T-cell (primary cell): ENCODE data around the gene SCN8A. TPM values are rescaled to one million over a fixed set of nuclear protein-coding genes. Genes with fewer than 3 reads are reported as not detected.

Experiments used
- ATAC-seq, 4 experiments: fragments of 200-7000 bp in 3 of 4; fragments of 150-1000 bp in 1 of 4; cut with Tn5 transposase; replicated peaks in 1 of 4; 1 replicate in 3 of 4; 2 replicates in 1 of 4; pipeline ENCODE4 v1.10.0; 2021; ENCODE audit warnings: moderate library complexity in 3 of 4, mild to moderate bottlenecking in 2 of 4, moderate number of reproducible peaks in 1 of 4
- CTCF ChIA-PET, 2 donors: fragments of 300-600 bp; sonication (Branson Sonifier 250); formaldehyde crosslinking; loops; one replicate each; lab custom pipeline; 2022; ENCODE audit warnings: antibody characterized with exemption in 2 of 2; lab: Charles Lee
- POLR2A ChIA-PET, 2 donors: fragments of 300-600 bp; sonication (Branson Sonifier 250); formaldehyde crosslinking; loops; one replicate each; lab custom pipeline; 2022; ENCODE audit warnings: antibody characterized with exemption in 2 of 2; lab: Charles Lee
- DNase-seq, 35 experiments: peaks; one replicate each; pipeline versions ENCODE4 v3.0.0 to v3.0.0-alpha.2; 2013 to 2023
- H3K27ac ChIP-seq: one replicate; pipeline ENCODE4 v1.5.1; 2013; ENCODE audit warnings: low read length
- H3K27me3 ChIP-seq, 2 experiments: replicated peaks in 1 of 2; 1 replicate in 1 of 2; 2 replicates in 1 of 2; pipeline versions ENCODE4 v1.6.1 to v1.7.0; 2013; ENCODE audit warnings: low read length in 1 of 2, mixed read lengths in 1 of 2; ENCODE audit not compliant: control insufficient read depth in 2 of 2, insufficient read depth in 2 of 2; ENCODE audit errors: extremely low read depth in 1 of 2
- H3K36me3 ChIP-seq, 2 donors: 1 replicate in 1 of 2; 2 replicates in 1 of 2; pipeline versions ENCODE4 v1.6.1 to v1.7.0; 2013; ENCODE audit warnings: low read length in 1 of 2; ENCODE audit not compliant: control insufficient read depth in 2 of 2, insufficient read depth in 1 of 2; ENCODE audit errors: extremely low read depth in 1 of 2
- H3K4me1 ChIP-seq, 2 experiments: 1 replicate in 1 of 2; 2 replicates in 1 of 2; pipeline versions ENCODE4 v1.6.1 to v1.7.0; 2013; ENCODE audit warnings: low read length in 2 of 2, mixed read lengths in 1 of 2; ENCODE audit not compliant: insufficient read depth in 2 of 2, control insufficient read depth in 1 of 2; ENCODE audit errors: extremely low read depth in 1 of 2
- H3K4me3 ChIP-seq, 2 donors: 1 replicate in 1 of 2; 2 replicates in 1 of 2; pipeline versions ENCODE4 v1.5.1 to v1.7.0; 2013; ENCODE audit warnings: mild to moderate bottlenecking in 2 of 2, low read length in 1 of 2, moderate library complexity in 1 of 2; ENCODE audit not compliant: control insufficient read depth in 1 of 2; ENCODE audit errors: extremely low read depth in 1 of 2
- H3K9me3 ChIP-seq: 2 replicates; pipeline ENCODE4 v1.7.0; 2013
- H3K27ac Mint-ChIP-seq, 2 donors: one replicate each; pipeline ENCODE4 v1.8.0; 2020 to 2021; ENCODE audit warnings: mild to moderate bottlenecking in 2 of 2, mixed read lengths in 2 of 2
- H3K27me3 Mint-ChIP-seq, 2 donors: one replicate each; pipeline ENCODE4 v1.8.0; 2021 to 2022; ENCODE audit warnings: mixed read lengths in 2 of 2
- H3K36me3 Mint-ChIP-seq: one replicate; pipeline ENCODE4 v1.8.0; 2021; ENCODE audit warnings: mixed read lengths
- H3K4me1 Mint-ChIP-seq, 3 donors: one replicate each; pipeline ENCODE4 v1.8.0; 2020 to 2022; ENCODE audit warnings: mixed read lengths in 3 of 3, mild to moderate bottlenecking in 1 of 3
- H3K4me3 Mint-ChIP-seq, 3 donors: one replicate each; pipeline ENCODE4 v1.8.0; 2020 to 2022; ENCODE audit warnings: mild to moderate bottlenecking in 3 of 3, mixed read lengths in 3 of 3, moderate library complexity in 3 of 3
- H3K9me3 Mint-ChIP-seq, 3 donors: one replicate each; pipeline ENCODE4 v1.8.0; 2020 to 2022; ENCODE audit warnings: mixed read lengths in 3 of 3
- WGBS: methylation state at CpG from one replicate; pipeline ENCODE4 v1.1.5; 2013; ENCODE audit warnings: missing lambda C conversion rate; ENCODE audit not compliant: insufficient coverage; 5-methylcytosine and 5-hydroxymethylcytosine counted together
- total RNA-seq, 35 experiments: library from RNA in 6 of 35; stranded (reverse) in 6 of 35; fragments of 120-200 nt in 1 of 35; gene quantifications; one replicate each; pipeline versions ENCODE4 v1.2.1 to v1.2.4 and lab custom pipeline; 2013 to 2026

Gene SCN8A
- total RNA-seq, 5 donors from 2014 or later (not counting 1 experiment from before 2014, with no cell fraction given): 0.41 to 1.0 (median 0.53) TPM

GRCh38 chr12:51848326-51848727, 257.3 kb downstream of the SCN8A start, which contains the start of gene FIGNL2:
Gene FIGNL2 (minus strand): TSS chr12:51848718. CDS start chr12:51822413, 26,305 bp downstream.
- WGBS: 10% methylated on average over 36 of the region's 51 CpGs
- peak within 1 kb of the TSS in 1 of 2 donors; percentile 38 for H3K4me3 ChIP-seq
- Mint-ChIP-seq H3K36me3 (no peaks in the 10 kb centered on the region), H3K9me3 (no peaks in the 10 kb centered on the region), H3K27ac (no peak within 1 kb of the TSS), H3K4me3 (peak within 1 kb of the TSS; percentile 50 to 73 (median 62)), H3K4me1 (peaks cover 15 to 31% (median 26%) of the 10 kb centered on the region in 3 donors), H3K27me3 (peaks cover 23 to 46% of the 10 kb centered on the region in 2 donors)
- DNase-seq (no peak), ATAC-seq (no peak)
- H3K27ac ChIP-seq: no peak within 1 kb of the TSS
- CTCF ChIA-PET: no interaction called here
- H3K4me1 ChIP-seq: peaks cover 8 to 35% of the 10 kb centered on the region in 2 experiments
- peaks cover 4 to 70% of the 10 kb centered on the region in 2 experiments for H3K27me3 ChIP-seq
- H3K9me3 ChIP-seq: no peaks in the 10 kb centered on the region
- POLR2A ChIA-PET: no interaction called here
- H3K36me3 ChIP-seq: no peaks in the 10 kb centered on the region

GRCh38 chr12:51848841-51849735, 258.1 kb downstream of the SCN8A start:
- H3K27me3 ChIP-seq: peaks cover 4 to 63% of the 10 kb centered on the region in 2 experiments
- no peak overlapping the region for H3K4me3 ChIP-seq
- POLR2A ChIA-PET: no interaction called here
- Mint-ChIP-seq H3K4me3 (peak overlapping the region in 1 of 3 donors; percentile 13), H3K27me3 (peaks cover 19 to 39% of the 10 kb centered on the region in 2 donors), H3K9me3 (no peaks in the 10 kb centered on the region), H3K36me3 (no peaks in the 10 kb centered on the region), H3K4me1 (peaks cover 15 to 31% (median 26%) of the 10 kb centered on the region in 3 donors), H3K27ac (no peak overlapping the region)
- ATAC-seq (no peak), DNase-seq (no peak)
- no peaks in the 10 kb centered on the region for H3K36me3 ChIP-seq
- H3K27ac ChIP-seq: no peak overlapping the region
- peaks cover 8 to 35% of the 10 kb centered on the region in 2 experiments for H3K4me1 ChIP-seq
- WGBS: 88% methylated on average over 33 of the region's 57 CpGs
- CTCF ChIA-PET: interaction anchor here in 1 of 2 donors (0.6 kb wide), 1 partner anchor 113 kb away, joined by 3 read pairs; no protein-coding TSS in a partner anchor
- H3K9me3 ChIP-seq: no peaks in the 10 kb centered on the region

- Histone ChIP-seq H3K27ac (no peak overlapping the region), H3K27me3 (peaks cover 0 to 50% of the 10 kb centered on the region in 2 experiments), H3K36me3 (no peaks in the 10 kb centered on the region), H3K9me3 (no peaks in the 10 kb centered on the region), H3K4me1 (peaks cover 8 to 35% of the 10 kb centered on the region in 2 experiments), H3K4me3 (no peak overlapping the region)
- DNase-seq (no peak), ATAC-seq (no peak)
- H3K27ac Mint-ChIP-seq: no peak overlapping the region
- CTCF ChIA-PET: no interaction called here
- peak overlapping the region in 1 of 3 donors; percentile 20 for H3K4me3 Mint-ChIP-seq
- POLR2A ChIA-PET: no interaction called here
- H3K27me3 Mint-ChIP-seq: peaks cover 9 to 27% of the 10 kb centered on the region in 2 donors
- 81% methylated on average over 3 of the region's 8 CpGs for WGBS
- H3K4me1 Mint-ChIP-seq: peaks cover 15 to 31% (median 26%) of the 10 kb centered on the region in 3 donors
- H3K9me3 Mint-ChIP-seq: no peaks in the 10 kb centered on the region
- no peaks in the 10 kb centered on the region for H3K36me3 Mint-ChIP-seq
Measured at GRCh38 chr12:51850081-51850964, 259.3 kb downstream of the SCN8A start.

GRCh38 chr12:51850965-51851299, 259.9 kb downstream of the SCN8A start:
- Histone ChIP-seq H3K36me3 (no peaks in the 10 kb centered on the region), H3K27ac (no peak overlapping the region), H3K9me3 (no peaks in the 10 kb centered on the region), H3K4me3 (no peak overlapping the region), H3K4me1 (peaks cover 8 to 30% of the 10 kb centered on the region in 2 experiments), H3K27me3 (peaks cover 0 to 49% of the 10 kb centered on the region in 2 experiments)
- CTCF ChIA-PET: interaction anchor here in 1 of 2 donors (0.6 kb wide), 1 partner anchor 309 kb away, joined by 3 read pairs; no protein-coding TSS in a partner anchor
- no peak overlapping the region for H3K4me3 Mint-ChIP-seq
- POLR2A ChIA-PET: interaction anchor here in 1 of 2 donors (0.6 kb wide), 1 partner anchor 294 kb away, joined by 3 read pairs; no protein-coding TSS in a partner anchor
- 80% methylated on average over 1 of the region's 4 CpGs for WGBS
- no peak for DNase-seq
- ATAC-seq: no peak
- H3K4me1 Mint-ChIP-seq: peaks cover 14 to 30% (median 24%) of the 10 kb centered on the region in 3 donors
- H3K36me3 Mint-ChIP-seq: no peaks in the 10 kb centered on the region
- H3K27me3 Mint-ChIP-seq: peaks cover 4 to 25% of the 10 kb centered on the region in 2 donors
- no peaks in the 10 kb centered on the region for H3K9me3 Mint-ChIP-seq
- H3K27ac Mint-ChIP-seq: no peak overlapping the region

- H3K27me3 Mint-ChIP-seq: peaks cover 4 to 25% of the 10 kb centered on the region in 2 donors
- no peaks in the 10 kb centered on the region for H3K36me3 Mint-ChIP-seq
- no peak overlapping the region for H3K4me3 Mint-ChIP-seq
- Histone ChIP-seq H3K36me3 (no peaks in the 10 kb centered on the region), H3K27me3 (peaks cover 0 to 49% of the 10 kb centered on the region in 2 experiments), H3K4me1 (peaks cover 8 to 24% of the 10 kb centered on the region in 2 experiments), H3K27ac (no peak overlapping the region), H3K9me3 (no peaks in the 10 kb centered on the region), H3K4me3 (no peak overlapping the region)
- no peak overlapping the region for H3K27ac Mint-ChIP-seq
- H3K9me3 Mint-ChIP-seq: no peaks in the 10 kb centered on the region
- peaks cover 10 to 26% (median 18%) of the 10 kb centered on the region in 3 donors for H3K4me1 Mint-ChIP-seq
- DNase-seq: no peak
- ATAC-seq: no peak
- ChIA-PET POLR2A (interaction anchor here (0.6 kb wide), 2 partner anchors 293 to 364 kb away, joined by 3 to 7 read pairs; no protein-coding TSS in a partner anchor), CTCF (interaction anchor here (0.6 kb wide), 2 partner anchors 310 to 431 kb away, joined by 3 read pairs; no protein-coding TSS in a partner anchor)
- 7% methylated on average over 3 of the region's 8 CpGs for WGBS
Measured at GRCh38 chr12:51851413-51852124, 260.5 kb downstream of the SCN8A start.
